H1 (cell line): ENCODE results near the gene MBD1. TPM values are rescaled to one million over a fixed set of nuclear protein-coding genes. Genes with fewer than 3 reads are reported as not detected.

Experiments
- CTCF ChIA-PET: fragments of 300-600 bp; sonication (Branson Sonifier 250); formaldehyde crosslinking; loops from one replicate; lab custom pipeline; 2021; ENCODE audit not compliant: partially characterized antibody; lab: Charles Lee
- POLR2A ChIA-PET: fragments of 300-600 bp; sonication (Branson Sonifier 250); formaldehyde crosslinking; loops from one replicate; lab custom pipeline; 2021; ENCODE audit warnings: inconsistent platforms; ENCODE audit not compliant: partially characterized antibody; lab: Charles Lee
- DNase-seq, 2 experiments: peaks; one replicate each; pipeline versions ENCODE4 v3.0.0 to v3.0.0-alpha.2; 2010 to 2022; ENCODE audit warnings: low spot score in 2 of 2, low read depth in 1 of 2, mixed read lengths in 1 of 2
- FAIRE-seq: peaks from 2 replicates; lab custom pipeline; 2011; peaks lifted over from hg19 to GRCh38; lab: Jason Lieb, UNC
- H2AFZ ChIP-seq: 2 replicates; pipeline ENCODE4 v1.8.1; 2012; ENCODE audit warnings: low read length, inconsistent platforms
- H2AK5ac ChIP-seq: 2 replicates; pipeline ENCODE4 v1.6.1; 2013; ENCODE audit warnings: low read depth, low read length
- H2BK120ac ChIP-seq: replicated peaks from 2 replicates; pipeline ENCODE3; 2013; ENCODE audit warnings: low read depth, low read length, inconsistent platforms
- H2BK12ac ChIP-seq: 2 replicates; pipeline ENCODE4 v1.6.1; 2013; ENCODE audit warnings: low read depth, low read length
- H2BK15ac ChIP-seq: 2 replicates; pipeline ENCODE4 v1.6.1; 2013; ENCODE audit warnings: low read length
- H2BK20ac ChIP-seq: 2 replicates; pipeline ENCODE4 v1.6.1; 2013; ENCODE audit warnings: low read length
- H2BK5ac ChIP-seq: 2 replicates; pipeline ENCODE4 v1.6.1; 2013; ENCODE audit warnings: low read depth, low read length
- H3K14ac ChIP-seq: 2 replicates; pipeline ENCODE4 v1.6.1; 2013; ENCODE audit warnings: inconsistent platforms; ENCODE audit not compliant: insufficient read length
- H3K18ac ChIP-seq: 2 replicates; pipeline ENCODE4 v1.6.1; 2013; ENCODE audit warnings: low read length; ENCODE audit errors: extremely low read depth
- H3K23ac ChIP-seq: 2 replicates; pipeline ENCODE4 v1.6.1; 2013; ENCODE audit warnings: inconsistent platforms; ENCODE audit not compliant: insufficient read length
- H3K23me2 ChIP-seq: 2 replicates; pipeline ENCODE4 v1.6.1; 2013; ENCODE audit warnings: low read depth, low read length
- H3K27ac ChIP-seq: 2 replicates; pipeline ENCODE4 v1.6.1; 2011; ENCODE audit warnings: low read depth, low read length, inconsistent platforms
- H3K27me3 ChIP-seq, 4 experiments: replicated peaks in 1 of 4; 1 replicate in 1 of 4; 2 replicates in 3 of 4; pipeline versions ENCODE4 v1.6.1 to v1.8.1; 2011 to 2013; ENCODE audit warnings: low read length in 3 of 4, mild to moderate bottlenecking in 3 of 4, inconsistent platforms in 2 of 4, mixed read lengths in 2 of 4, moderate library complexity in 1 of 4; ENCODE audit not compliant: control insufficient read depth in 3 of 4, insufficient read depth in 3 of 4; ENCODE audit errors: extremely low read depth in 1 of 4
- H3K36me3 ChIP-seq, 4 experiments: 2 replicates each; pipeline versions ENCODE4 v1.6.1 to v1.8.1; 2011 to 2013; ENCODE audit warnings: mild to moderate bottlenecking in 4 of 4, low read length in 3 of 4, moderate library complexity in 2 of 4, control low read depth in 1 of 4, inconsistent platforms in 1 of 4; ENCODE audit not compliant: insufficient read depth in 4 of 4, control insufficient read depth in 2 of 4
- H3K4ac ChIP-seq: replicated peaks from 2 replicates; pipeline ENCODE3; 2013; ENCODE audit warnings: low read length, low read depth, mixed read lengths, inconsistent platforms; ENCODE audit not compliant: insufficient read length
- H3K4me1 ChIP-seq, 4 experiments: replicated peaks in 1 of 4; 1 replicate in 1 of 4; 2 replicates in 3 of 4; pipeline versions ENCODE4 v1.6.1 to v1.8.1; 2011 to 2013; ENCODE audit warnings: low read length in 3 of 4, inconsistent platforms in 2 of 4, mixed read lengths in 1 of 4; ENCODE audit not compliant: insufficient read depth in 4 of 4, control insufficient read depth in 3 of 4
- H3K4me2 ChIP-seq, 2 experiments: 2 replicates each; pipeline versions ENCODE4 v1.6.1 to v1.8.1; 2011 to 2013; ENCODE audit warnings: low read depth in 2 of 2, low read length in 2 of 2, control low read depth in 1 of 2, inconsistent platforms in 1 of 2, mild to moderate bottlenecking in 1 of 2; ENCODE audit not compliant: insufficient read depth in 1 of 2
- H3K4me3 ChIP-seq, 4 experiments: fragments of 200-600, 300-600 bp in 1 of 4; sonication (generic), shearing (Covaris generic), sonication (Bioruptor Twin) in 1 of 4; 2 replicates each; pipeline versions ENCODE4 v1.5.1 to v1.8.1; 2011 to 2016; ENCODE audit warnings: low read length in 4 of 4, low read depth in 3 of 4, control low read depth in 2 of 4, inconsistent platforms in 2 of 4, mild to moderate bottlenecking in 2 of 4, mixed read lengths in 1 of 4, moderate library complexity in 1 of 4; ENCODE audit not compliant: insufficient read depth in 2 of 4; ENCODE audit errors: extremely low read depth in 1 of 4
- H3K56ac ChIP-seq: replicated peaks from 2 replicates; pipeline ENCODE3; 2013; ENCODE audit warnings: low read depth, mild to moderate bottlenecking, mixed read lengths, low read length, inconsistent platforms; ENCODE audit not compliant: insufficient read length
- H3K79me1 ChIP-seq: 2 replicates; pipeline ENCODE4 v1.6.1; 2013; ENCODE audit warnings: low read depth, low read length, control low read depth
- H3K79me2 ChIP-seq, 2 experiments: 2 replicates each; pipeline versions ENCODE4 v1.6.1 to v1.8.1; 2012 to 2013; ENCODE audit warnings: low read length in 2 of 2, mild to moderate bottlenecking in 2 of 2, inconsistent platforms in 1 of 2; ENCODE audit not compliant: insufficient read depth in 2 of 2, control insufficient read depth in 1 of 2
- H3K9ac ChIP-seq, 4 experiments: replicated peaks in 1 of 4; 1 replicate in 1 of 4; 2 replicates in 3 of 4; pipeline versions ENCODE4 v1.6.1 to v1.8.1; 2011 to 2013; ENCODE audit warnings: low read depth in 3 of 4, low read length in 3 of 4, control low read depth in 2 of 4, mild to moderate bottlenecking in 2 of 4, moderate library complexity in 2 of 4, inconsistent platforms in 1 of 4; ENCODE audit errors: extremely low read depth in 1 of 4
- H3K9me3 ChIP-seq, 2 experiments: 2 replicates each; pipeline versions ENCODE4 v1.6.1 to v1.8.1; 2012 to 2013; ENCODE audit warnings: mild to moderate bottlenecking in 2 of 2, moderate library complexity in 2 of 2, control low read depth in 1 of 2, inconsistent platforms in 1 of 2, low read depth in 1 of 2, low read length in 1 of 2, mixed read lengths in 1 of 2; ENCODE audit not compliant: insufficient read depth in 2 of 2
- H4K20me1 ChIP-seq, 2 experiments: replicated peaks in 1 of 2; 2 replicates each; pipeline versions ENCODE3 to v1.8.1; 2011 to 2013; ENCODE audit warnings: inconsistent platforms in 2 of 2, low read length in 2 of 2, mild to moderate bottlenecking in 1 of 2; ENCODE audit not compliant: insufficient read depth in 2 of 2, control insufficient read depth in 1 of 2
- H4K5ac ChIP-seq: 2 replicates; pipeline ENCODE4 v1.6.1; 2013; ENCODE audit warnings: low read length, low read depth, mixed read lengths, inconsistent platforms; ENCODE audit not compliant: insufficient read length
- H4K8ac ChIP-seq: 2 replicates; pipeline ENCODE4 v1.8.0; 2013; ENCODE audit warnings: mild to moderate bottlenecking, moderate library complexity, low read length, inconsistent platforms; ENCODE audit not compliant: insufficient read depth; ENCODE audit errors: extremely low read depth
- H4K91ac ChIP-seq: replicated peaks from 2 replicates; pipeline ENCODE3; 2013; ENCODE audit warnings: low read length, mixed read lengths, inconsistent platforms; ENCODE audit not compliant: insufficient read length
- CEBPB ChIP-seq: IDR thresholded peaks from 2 replicates; pipeline ENCODE4 v1.6.1; 2012; ENCODE audit warnings: low read depth, low read length
- CHD1 ChIP-seq: IDR thresholded peaks from 2 replicates; pipeline ENCODE4 v1.6.1; 2012; ENCODE audit warnings: low read depth, low read length, improper control_type of control experiment
- CTCF ChIP-seq, 3 experiments: IDR thresholded peaks; 1 replicate in 2 of 3; 2 replicates in 1 of 3; pipeline versions ENCODE4 v1.5.1 to v1.6.1; 2011; ENCODE audit warnings: low read length in 3 of 3, mild to moderate bottlenecking in 3 of 3, inconsistent platforms in 2 of 3, low read depth in 1 of 3, moderate library complexity in 1 of 3; ENCODE audit not compliant: insufficient read depth in 1 of 3; ENCODE audit errors: control extremely low read depth in 1 of 3
- JUND ChIP-seq: IDR thresholded peaks from 2 replicates; pipeline ENCODE4 v1.6.1; 2011; ENCODE audit warnings: mild to moderate bottlenecking, improper control_type of control experiment, low read length
- KDM4A ChIP-seq: IDR thresholded peaks from one replicate; pipeline ENCODE4 v1.7.1; 2012; ENCODE audit warnings: low read depth, mild to moderate bottlenecking, moderate library complexity, low read length, inconsistent platforms; ENCODE audit not compliant: severe bottlenecking
- KDM5A ChIP-seq: fragments of 200-600 bp; IDR thresholded peaks from 2 replicates; pipeline ENCODE4 v1.7.1; 2012; ENCODE audit warnings: mild to moderate bottlenecking, low read length, inconsistent platforms, mixed read lengths
- SIN3A ChIP-seq, 2 experiments: IDR thresholded peaks in 1 of 2; conservative IDR thresholded peaks in 1 of 2; 2 replicates each; pipeline ENCODE4 v1.6.1; 2011 to 2012; ENCODE audit warnings: low read length in 2 of 2, improper control_type of control experiment in 1 of 2, low read depth in 1 of 2, mild to moderate bottlenecking in 1 of 2
- SP4 ChIP-seq: IDR thresholded peaks from 2 replicates; pipeline ENCODE4 v1.6.1; 2012; ENCODE audit warnings: low read length, inconsistent platforms
- SRF ChIP-seq: IDR thresholded peaks from 2 replicates; pipeline ENCODE4 v1.6.1; 2011; ENCODE audit warnings: mild to moderate bottlenecking, low read depth, low read length, moderate library complexity
- WGBS, 2 experiments: shearing (Covaris generic) in 1 of 2; methylation state at CpG; one replicate each; pipeline versions ENCODE4 v1.1.6 to v1.1.7; 2013 to 2015; ENCODE audit warnings: low lambda C conversion rate in 2 of 2, mixed read lengths in 2 of 2, inconsistent platforms in 1 of 2, low coverage in 1 of 2, missing lambda C conversion rate in 1 of 2; ENCODE audit not compliant: insufficient replicate concordance in 2 of 2, insufficient coverage in 1 of 2, insufficient read length in 1 of 2; ENCODE audit errors: extremely low coverage in 1 of 2, missing lambda C conversion rate in 1 of 2; 5-methylcytosine and 5-hydroxymethylcytosine counted together
- polyA plus RNA-seq, 7 experiments: library from polyadenylated mRNA; depleted of rRNA in 3 of 7; stranded (reverse) in 5 of 7; unstranded in 2 of 7; fragments of >200 nt in 5 of 7; fragments of 200-250 nt in 2 of 7; gene quantifications; 1 replicate in 5 of 7; 2 replicates in 1 of 7; 4 replicates in 1 of 7; pipeline versions ENCODE4 v1.2.1 to v1.2.3, GENCODE V29; 2011 to 2013; ENCODE audit warnings: missing spikeins in 2 of 7, mixed read lengths in 2 of 7
- total RNA-seq: library from RNA; stranded (reverse); fragmentation: NEBNext Ultra II Directional; extraction: Animal tissue kit (Norgen Biotek cat#: 25700); gene quantifications from 2 replicates; pipeline ENCODE4 v1.2.1, GENCODE V29; 2021

Gene MBD1
- total and polyA plus RNA-seq, 2 of the 8 experiments (the other 6 are each of a cell fraction or from before 2014, with no cell fraction given), result 32.2 to 41.6 TPM

DNA sequence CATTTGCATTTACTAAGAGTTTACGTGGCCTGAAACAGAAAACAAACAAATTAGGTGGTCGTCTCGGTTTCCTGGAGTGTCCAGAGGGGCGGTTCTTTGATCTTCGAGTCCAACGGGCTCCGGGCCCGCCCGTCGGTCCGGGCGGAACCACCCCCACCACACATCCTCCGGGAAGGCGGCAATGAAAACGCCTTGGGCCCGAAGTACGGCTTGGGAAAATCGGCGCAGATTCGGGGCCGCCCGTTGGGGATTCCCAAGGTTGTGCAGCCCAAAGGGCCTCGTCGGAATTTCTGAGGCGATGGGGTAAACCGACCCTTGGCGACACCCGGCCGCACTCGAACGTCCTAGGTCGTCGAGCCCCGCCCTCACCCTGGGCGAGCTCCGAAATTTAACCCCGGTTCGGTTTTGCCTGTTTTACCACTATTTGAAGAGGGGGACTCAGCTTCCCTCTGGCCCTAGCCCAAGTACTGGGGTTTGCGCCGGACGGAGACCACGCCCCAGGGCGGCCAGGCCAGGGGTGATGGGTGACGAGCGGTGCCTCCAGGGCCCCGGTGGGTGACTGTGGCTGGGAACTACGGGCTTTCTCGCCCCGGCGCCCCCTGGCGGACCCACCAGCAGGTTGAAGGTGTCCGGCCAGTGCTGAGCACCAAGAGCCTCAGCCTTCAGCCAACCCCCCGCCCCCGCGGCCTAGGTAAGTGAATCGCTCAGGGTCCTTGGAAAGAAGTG is 13.1 kb downstream of the MBD1 start:
- Histone ChIP-seq H3K14ac (no peak overlapping the region), H2BK20ac (no peak overlapping the region), H3K4ac (no peak overlapping the region), H3K4me1 (peaks cover 0 to 7% (median 0%) of the 10 kb centered on the region in 4 experiments; a peak in 3 of 7 replicates), H3K56ac (no peak overlapping the region), H3K79me2 (no peaks in the 10 kb centered on the region), H4K91ac (no peak overlapping the region), H3K9ac (peak overlapping the region in 2 of 4 experiments; percentile 9 to 25; a peak in 1 of 7 replicates), H2BK12ac (no peak overlapping the region), H2AFZ (peak overlapping the region; percentile 40; the same call in 1 of the 2 replicates), H4K8ac (no peak overlapping the region), H2BK5ac (no peak overlapping the region), H3K36me3 (peaks cover 8 to 30% (median 17%) of the 10 kb centered on the region in 4 experiments), H2BK15ac (no peak overlapping the region), H4K20me1 (peaks cover 0 to 2% of the 10 kb centered on the region in 2 experiments), H4K5ac (no peak overlapping the region), H2AK5ac (no peak overlapping the region), H3K9me3 (no peaks in the 10 kb centered on the region), H3K23me2 (no peaks in the 10 kb centered on the region; the same call in 1 of the 2 replicates), H3K27me3 (no peaks in the 10 kb centered on the region; a peak in 1 of 7 replicates), H3K79me1 (no peaks in the 10 kb centered on the region), H3K4me2 (peak overlapping the region; percentile 66 to 71), H3K23ac (no peak overlapping the region), H3K27ac (no peak overlapping the region), H2BK120ac (no peak overlapping the region), H3K4me3 (peak overlapping the region; percentile 59 to 81 (median 68)), H3K18ac (no peak overlapping the region)
- ChIA-PET POLR2A (interaction anchor here (1.2 to 1.7 kb wide), 3 partner anchors 11 to 13 kb away, joined by 3 to 6 read pairs (median 4); partner anchors contain the start of gene MBD1), CTCF (interaction anchor here (0.7 to 2.8 kb wide), 15 partner anchors 9 to 134 kb away, joined by 3 to 17 read pairs (median 4); partner anchors contain the start of gene MBD1)
- 6% methylated on average over 56 of the region's 56 CpGs; no CpG with 5 or more reads in 1 of the 2 experiments for WGBS, 2 experiments
- DNase-seq, result peak; percentile 75 to 94
- no peak for FAIRE-seq
- TF ChIP-seq KDM5A (no peak), CTCF (IDR thresholded peaks at IDR 0.05; ENCODE audit: control extremely low read depth in 1 of 3, insufficient read depth in 1 of 3, low read depth in 1 of 3, low read length in 3 of 3) (peak; percentile 82 to 86 (median 83)), KDM4A (no peak), SP4 (0 out of 2 replicates have a peak, but pooled peaks have one; percentile 36), JUND (no peak), CHD1 (no peak), SIN3A (conservative IDR thresholded peaks at IDR 0.05 in 1 of 2, IDR thresholded peaks at IDR 0.05 in 1 of 2; ENCODE audit: low read depth in 1 of 2, low read length in 2 of 2) (peak in 1 of 2 experiments; percentile 63; a peak in 1 of 4 replicates), SRF (no peak), CEBPB (no peak)
